Measurements from ENCODE around the gene GTF2H4.

Gene GTF2H4

GRCh38 chr6:30960907-30961673 lies 53.1 kb downstream of the GTF2H4 start:
- DNase-seq (ENCODE audit: low read depth), result no peak

GRCh38 chr6:30962716-30963115 lies 54.7 kb downstream of the GTF2H4 start:
- no peak for DNase-seq (ENCODE audit: low read depth)

- no peak for DNase-seq (ENCODE audit: low read depth)
Observed at GRCh38 chr6:30963641-30964040, 55.6 kb downstream of the GTF2H4 start.
